G401.6 (cell line): ENCODE measurements around the gene OSTC.

Experiments
- FAIRE-seq: peaks from 2 replicates; lab custom pipeline; 2012; peaks lifted over from hg19 to GRCh38; lab: Jason Lieb, UNC

OSTC gene

DNA sequence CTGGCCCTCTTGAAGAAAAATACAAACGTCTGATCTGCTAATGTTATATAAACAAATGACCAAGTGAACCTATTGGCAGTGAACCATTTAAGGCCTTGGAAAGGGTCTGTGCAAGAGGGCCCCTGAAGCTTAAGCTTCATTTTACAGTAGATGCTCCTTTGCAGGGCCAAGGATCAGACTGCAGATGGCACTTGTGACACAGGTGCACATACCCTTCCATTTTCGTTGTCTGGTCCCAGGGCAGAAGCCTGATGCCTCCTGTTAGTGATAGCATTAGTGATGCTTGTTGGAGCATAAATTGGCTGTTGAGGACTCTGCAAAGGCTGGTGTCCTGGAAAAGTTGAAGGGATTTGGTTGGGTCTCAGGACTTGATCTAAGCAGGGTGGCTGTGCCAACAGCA is 65.9 kb downstream of the OSTC start:
- no peak for FAIRE-seq

DNA sequence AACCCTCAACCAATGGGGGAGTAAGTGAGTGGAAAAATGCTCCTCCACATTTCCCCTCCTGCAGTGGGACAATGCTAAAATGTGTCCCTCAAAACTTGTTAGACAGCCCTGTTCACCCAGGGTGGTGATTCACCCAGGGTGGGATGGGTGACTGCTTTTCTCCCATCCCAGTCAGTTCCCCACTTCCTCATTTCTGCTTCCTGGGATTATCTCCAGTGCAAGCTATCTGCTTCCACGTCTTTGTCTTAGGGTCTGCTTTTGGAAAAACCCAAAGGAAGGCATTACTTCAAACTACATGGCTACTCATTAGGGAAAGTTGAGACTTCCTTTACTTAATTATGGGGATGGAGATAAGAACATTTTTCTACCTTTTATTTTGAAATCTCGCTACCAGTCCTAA is 67.0 kb downstream of the OSTC start:
- no peak for FAIRE-seq
